K562 (cell line): ENCODE measurements around the gene SACM1L. TPM values are rescaled to one million over a fixed set of nuclear protein-coding genes. Genes with fewer than 3 reads are reported as not detected.

Source experiments
- ATF1 ChIP-seq, 2 experiments: fragments of 450-650 bp in 1 of 2; IDR thresholded peaks; 2 replicates each; pipeline ENCODE4 v1.6.1; 2016; ENCODE audit warnings: missing compliant biosample characterization in 1 of 2, missing genetic modification characterization in 1 of 2
- ATF3 ChIP-seq, 2 experiments: fragments of 450-650 bp in 1 of 2; sonication (generic) in 1 of 2; formaldehyde crosslinking in 1 of 2; IDR thresholded peaks in 1 of 2; conservative IDR thresholded peaks in 1 of 2; 2 replicates each; pipeline versions ENCODE4 v1.6.1 to v1.8.1; 2016 to 2023; ENCODE audit warnings: mild to moderate bottlenecking in 2 of 2, moderate library complexity in 2 of 2, inconsistent platforms in 1 of 2, missing genetic modification reagents in 1 of 2
- E2F5 ChIP-seq: sonication (generic); formaldehyde crosslinking; IDR thresholded peaks from 2 replicates; pipeline ENCODE4 v1.8.0; 2022; ENCODE audit warnings: mild to moderate bottlenecking, missing genetic modification reagents
- HDAC1 ChIP-seq, 2 experiments: fragments of 450-650 bp; IDR thresholded peaks; 2 replicates each; pipeline ENCODE4 v1.6.1; 2016 to 2017; ENCODE audit warnings: inconsistent platforms in 1 of 2, mild to moderate bottlenecking in 1 of 2, moderate library complexity in 1 of 2
- HDAC3 ChIP-seq: fragments of 450-650 bp; IDR thresholded peaks from 2 replicates; pipeline ENCODE4 v1.6.1; 2018; ENCODE audit warnings: borderline replicate concordance, mild to moderate bottlenecking, moderate library complexity; ENCODE audit not compliant: partially characterized antibody
- ILF3 ChIP-seq: fragments of 450-650 bp; IDR thresholded peaks from 2 replicates; pipeline ENCODE4 v1.6.1; 2018; ENCODE audit warnings: antibody characterized with exemption, mild to moderate bottlenecking, moderate library complexity, borderline replicate concordance
- MXI1 ChIP-seq: IDR thresholded peaks from 2 replicates; pipeline ENCODE4 v1.6.1; 2011; ENCODE audit warnings: low read depth, mild to moderate bottlenecking, improper control_type of control experiment, low read length
- NFATC3 ChIP-seq: fragments of 450-650 bp; IDR thresholded peaks from 2 replicates; pipeline ENCODE4 v1.6.1; 2017; ENCODE audit warnings: mild to moderate bottlenecking
- NRF1 ChIP-seq, 2 experiments: fragments of 450-650 bp; IDR thresholded peaks in 1 of 2; conservative IDR thresholded peaks in 1 of 2; 2 replicates each; pipeline ENCODE4 v1.6.1; 2014; ENCODE audit warnings: mild to moderate bottlenecking in 2 of 2
- POLR2AphosphoS5 ChIP-seq: IDR thresholded peaks from 2 replicates; pipeline ENCODE4 v1.6.1; 2011; ENCODE audit warnings: mild to moderate bottlenecking, low read depth, low read length, moderate library complexity; ENCODE audit not compliant: control insufficient read depth, insufficient read depth
- RB1 ChIP-seq: fragments of 450-650 bp; IDR thresholded peaks from 2 replicates; pipeline ENCODE4 v1.6.1; 2017; ENCODE audit warnings: low read depth, mild to moderate bottlenecking
- RBM22 ChIP-seq: fragments of 200-400 bp; formaldehyde crosslinking; IDR thresholded peaks from 2 replicates; pipeline ENCODE4 v1.6.1; 2018; ENCODE audit warnings: low read length, low read depth; ENCODE audit not compliant: poor library complexity, severe bottlenecking
- SMAD4 ChIP-seq: fragments of 250-450 bp; sonication (Bioruptor Pico); conservative IDR thresholded peaks from 2 replicates; pipeline ENCODE4 v1.8.0; 2021; ENCODE audit warnings: inconsistent platforms, mild to moderate bottlenecking, moderate library complexity
- SRF ChIP-seq, 2 experiments: fragments of 250-450, 450-650 bp in 1 of 2; sonication (Bioruptor Pico) in 1 of 2; sonication (generic) in 1 of 2; formaldehyde crosslinking; IDR thresholded peaks; 2 replicates each; pipeline versions ENCODE4 v1.5.0 to v1.5.1; 2020 to 2022; ENCODE audit warnings: mild to moderate bottlenecking in 1 of 2, missing genetic modification reagents in 1 of 2
- TFE3 ChIP-seq: fragments of 450-650 bp; formaldehyde crosslinking; IDR thresholded peaks from 2 replicates; pipeline ENCODE4 v1.4.0; 2020; ENCODE audit warnings: mild to moderate bottlenecking, mixed read lengths
- TRIM28 ChIP-seq: fragments of 450-650 bp; IDR thresholded peaks from 2 replicates; pipeline ENCODE4 v1.6.1; 2017
- ZFX ChIP-seq: sonication (generic); formaldehyde crosslinking; IDR thresholded peaks from 2 replicates; pipeline ENCODE4 v1.8.0; 2022; ENCODE audit warnings: mild to moderate bottlenecking, missing genetic modification reagents, moderate library complexity
- ZKSCAN8 ChIP-seq: fragments of 200-800 bp; sonication (Bioruptor generic); IDR thresholded peaks from 2 replicates; pipeline ENCODE4 v1.6.1; 2016; ENCODE audit warnings: missing genetic modification characterization, missing compliant biosample characterization
- ZNF124 ChIP-seq: sonication (generic); formaldehyde crosslinking; IDR thresholded peaks from 2 replicates; pipeline ENCODE4 v1.8.1; 2022; ENCODE audit warnings: missing genetic modification reagents
- ZNF165 ChIP-seq: fragments of 250-450 bp; sonication (Bioruptor Pico); IDR thresholded peaks from 2 replicates; pipeline ENCODE4 v1.4.0; 2020; ENCODE audit warnings: borderline replicate concordance
- ZNF740 ChIP-seq, 3 experiments: fragments of 200-800 bp in 1 of 3; sonication (Bioruptor generic) in 1 of 3; sonication (generic) in 1 of 3; formaldehyde crosslinking in 1 of 3; IDR thresholded peaks; 2 replicates each; pipeline versions ENCODE4 v1.6.1 to v1.8.0; 2016 to 2022; ENCODE audit warnings: mild to moderate bottlenecking in 2 of 3, missing compliant biosample characterization in 2 of 3, missing genetic modification characterization in 2 of 3, missing genetic modification reagents in 1 of 3
- polyA plus RNA-seq, 8 experiments: library from polyadenylated mRNA; depleted of rRNA in 4 of 8; stranded (reverse) in 5 of 8; unstranded in 3 of 8; fragments of >200 nt; fragmentation: Nextera tagmentation in 2 of 8; fragmentation: Illumina TruSeq in 1 of 8; extraction: Ambion mirVana in 2 of 8; extraction: Trizol in 1 of 8; gene quantifications; 2 replicates each; pipeline versions ENCODE4 v1.2.1 to v1.2.3, GENCODE V29; 2011 to 2014; ENCODE audit warnings: inconsistent platforms in 1 of 8, missing spikeins in 1 of 8
- total RNA-seq, 7 experiments: library from RNA; depleted of rRNA in 6 of 7; stranded (reverse); fragments of >200 nt in 6 of 7; fragmentation: Illumina TruSeq in 2 of 7; extraction: Trizol in 2 of 7; gene quantifications; 2 replicates each; pipeline versions ENCODE4 v1.2.1 to v1.2.3, GENCODE V29; 2011 to 2021; ENCODE audit warnings: low replicate concordance in 1 of 7

SACM1L gene
- total and polyA plus RNA-seq, 9 of the 15 experiments (the other 6 are each of a cell fraction or from before 2014, with no cell fraction given): 25.7 to 67.2 (median 40.3) TPM

GRCh38 chr3:45688194-45688881 is 858 bp upstream of the SACM1L start (continued):
- TF ChIP-seq ZNF740 (CRISPR knock-in tag; IDR thresholded peaks at IDR 0.05) (0 out of 2 replicates have a peak, but pooled peaks have one; percentile 33), ZNF740 (tag; IDR thresholded peaks at IDR 0.05) (no peak), ILF3 (peak; percentile 18; the same call in 1 of the 2 replicates), SRF (CRISPR knock-in tag; IDR thresholded peaks at IDR 0.05) (peak in 1 of 2 experiments; percentile 41; a peak in 1 of 4 replicates), SMAD4 (CRISPR knock-in tag) (0 out of 2 replicates have a peak, but pooled peaks have one; percentile 3), NFATC3 (peak; percentile 66; the same call in 1 of the 2 replicates), ZNF124 (no peak), ATF3 (IDR thresholded peaks at IDR 0.05) (peak; percentile 90), ATF3 (CRISPR knock-in tag; conservative IDR thresholded peaks at IDR 0.05) (no peak), E2F5 (CRISPR knock-in tag) (0 out of 2 replicates have a peak, but pooled peaks have one; percentile 33), RB1 (peak; percentile 69), TRIM28 (no peak; the same call in 1 of the 2 replicates), RBM22 (no peak), ZFX (CRISPR knock-in tag) (0 out of 2 replicates have a peak, but pooled peaks have one; percentile 34), HDAC1 (IDR thresholded peaks at IDR 0.05) (peak in 1 of 2 experiments; percentile 56; a peak in 2 of 4 replicates), ZKSCAN8 (CRISPR knock-in tag) (no peak; the same call in 1 of the 2 replicates), ATF1 (CRISPR knock-in tag; IDR thresholded peaks at IDR 0.05) (no peak), ATF1 (tag; IDR thresholded peaks at IDR 0.05) (no peak), HDAC3 (peak; percentile 26), MXI1 (0 out of 2 replicates have a peak, but pooled peaks have one; percentile 14), ZNF165 (CRISPR knock-in tag) (no peak), NRF1 (conservative IDR thresholded peaks at IDR 0.05 in 1 of 2, IDR thresholded peaks at IDR 0.05 in 1 of 2) (peak; percentile 77 to 80), POLR2AphosphoS5 (no peak), TFE3 (CRISPR knock-in tag) (no peak)
